Measurements from ENCODE around the gene RANBP9.
A peak's percentile ranks its signal among the peaks of the same experiment; 100 is the strongest.

Gene RANBP9

DNA sequence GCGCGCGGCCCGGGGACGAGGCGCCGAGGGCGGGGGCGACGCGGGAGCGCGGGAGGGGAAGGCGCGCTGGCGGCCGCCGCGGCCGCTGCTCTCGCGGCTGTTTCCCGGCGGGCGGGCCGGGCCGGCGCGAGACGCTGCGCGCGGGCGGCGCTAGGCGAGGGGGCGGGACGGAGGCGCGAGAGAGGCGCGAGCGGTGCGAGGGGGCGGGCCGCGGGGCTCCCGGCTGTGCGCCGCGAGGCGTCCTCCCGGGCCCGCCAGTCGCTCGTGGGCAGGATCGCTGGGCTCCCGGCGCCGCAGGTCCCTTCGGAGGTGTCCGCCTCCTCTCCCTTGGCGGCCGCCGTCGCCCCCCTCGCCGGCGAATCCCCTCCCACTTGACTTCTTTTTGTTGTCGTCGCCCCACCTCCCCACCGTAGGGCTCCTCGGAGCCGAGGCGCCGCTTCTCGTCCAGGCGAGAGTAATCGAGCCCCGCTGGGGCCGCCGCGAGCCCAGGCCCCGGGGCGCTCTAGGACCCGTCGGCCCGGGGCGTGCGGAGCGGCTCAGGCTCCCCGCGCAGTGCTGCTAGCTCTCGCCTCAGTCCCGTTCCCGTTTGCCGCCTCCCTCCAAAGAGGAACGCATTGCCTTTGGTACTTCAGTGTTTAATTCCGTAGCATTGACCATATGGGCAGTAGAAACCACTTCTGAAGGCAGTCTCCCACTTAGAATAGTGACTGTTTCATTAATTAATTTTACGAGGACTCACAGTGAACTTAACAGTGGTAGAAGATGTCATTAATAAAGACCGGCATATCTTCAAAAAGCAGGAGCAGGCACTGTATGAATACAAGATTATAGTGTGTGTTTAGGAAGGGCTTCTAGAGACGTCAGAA is at the start of gene RANBP9:
Gene RANBP9, minus strand, starts transcription at position 103 of the 866 bp plus-strand sequence. CDS start 330 bp downstream, outside the sequence.
- DNase-seq: peak; percentile 85

DNA sequence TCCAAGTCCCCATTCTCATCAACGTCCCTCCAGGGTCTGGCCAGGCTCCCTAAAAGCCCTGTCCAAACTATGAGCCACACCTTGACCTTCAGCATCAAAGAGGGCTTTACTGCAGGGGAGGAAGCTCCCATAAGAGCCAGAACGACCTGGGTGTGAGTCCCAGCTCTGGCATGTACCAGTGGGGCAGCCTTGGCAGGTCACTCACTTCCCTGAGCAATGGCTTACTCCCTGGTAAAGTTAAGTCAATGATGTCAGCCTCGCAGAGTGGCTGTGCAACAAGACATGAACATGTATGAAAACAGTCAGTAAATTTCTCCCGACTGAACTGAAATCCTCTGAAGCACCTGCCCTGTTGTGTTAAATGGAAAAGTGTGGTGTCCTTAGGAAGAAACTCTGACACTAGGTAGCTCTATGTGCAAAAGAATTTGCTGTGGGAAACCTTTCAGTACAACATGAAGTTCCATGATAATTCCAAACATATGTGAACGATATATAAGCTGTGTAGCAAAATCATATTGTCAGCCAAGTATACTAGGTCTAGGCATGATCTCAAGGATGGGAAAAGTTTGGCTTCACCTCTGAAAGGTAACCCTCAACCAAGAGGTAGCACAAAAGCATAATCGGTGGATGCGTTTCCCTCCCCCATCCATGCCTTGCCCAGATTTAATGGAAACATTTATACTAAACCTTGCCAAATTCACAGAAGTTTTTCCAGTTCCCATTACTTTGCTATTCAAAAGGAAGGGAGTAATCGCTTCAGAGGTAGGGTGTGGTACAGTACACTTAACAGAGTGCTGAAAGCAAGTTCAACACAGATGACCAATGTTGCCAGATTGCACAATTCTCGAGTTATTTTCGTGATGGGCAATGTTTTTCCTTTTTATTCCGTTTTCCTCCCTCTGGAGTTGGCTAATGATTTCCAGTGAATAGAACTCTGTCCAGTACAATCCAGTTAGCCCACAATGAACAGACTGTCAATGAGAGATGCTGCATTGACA is 49.0 kb upstream of the RANBP9 start:
- DNase-seq: no peak

DNA sequence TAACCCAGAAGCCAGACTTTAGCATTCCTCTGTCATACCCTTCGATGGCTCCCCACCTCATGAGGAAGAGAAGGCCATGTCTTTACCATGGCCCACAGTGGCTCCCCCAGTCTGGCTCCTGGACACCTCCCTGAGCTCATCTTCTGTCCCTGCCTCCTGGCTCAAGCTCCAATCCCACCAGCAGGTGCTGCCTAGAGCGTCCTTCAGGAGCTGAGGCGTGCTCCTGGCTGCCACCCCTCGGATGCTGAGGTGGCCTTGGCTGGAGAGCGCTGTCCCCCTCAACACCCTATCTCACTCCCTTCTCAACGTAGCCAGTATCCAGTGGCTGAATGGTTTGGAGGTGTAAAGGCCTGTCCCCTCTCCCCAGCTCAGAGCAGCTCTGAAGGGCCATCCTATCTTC is 47.4 kb upstream of the RANBP9 start:
- DNase-seq: no peak

DNA sequence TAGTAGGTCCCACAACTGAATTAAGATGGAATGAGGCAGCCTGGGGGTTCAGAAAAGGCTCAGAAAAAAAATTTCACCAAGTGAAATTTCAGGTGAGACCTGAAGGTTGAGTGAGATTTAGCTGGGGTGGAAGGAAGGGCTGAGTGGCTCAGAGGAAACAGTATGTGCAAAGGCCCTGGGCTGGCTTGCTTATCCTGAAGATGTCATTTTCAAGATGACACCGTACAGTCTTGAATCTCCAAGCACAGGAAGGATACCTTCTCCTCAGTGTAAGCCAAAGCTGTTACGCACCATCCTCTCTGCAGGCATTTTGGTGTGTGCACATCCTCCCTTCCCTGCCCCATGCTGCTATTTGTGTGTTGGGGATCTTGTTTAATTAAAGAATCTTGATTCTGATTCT is 43.0 kb upstream of the RANBP9 start:
- DNase-seq: no peak

DNA sequence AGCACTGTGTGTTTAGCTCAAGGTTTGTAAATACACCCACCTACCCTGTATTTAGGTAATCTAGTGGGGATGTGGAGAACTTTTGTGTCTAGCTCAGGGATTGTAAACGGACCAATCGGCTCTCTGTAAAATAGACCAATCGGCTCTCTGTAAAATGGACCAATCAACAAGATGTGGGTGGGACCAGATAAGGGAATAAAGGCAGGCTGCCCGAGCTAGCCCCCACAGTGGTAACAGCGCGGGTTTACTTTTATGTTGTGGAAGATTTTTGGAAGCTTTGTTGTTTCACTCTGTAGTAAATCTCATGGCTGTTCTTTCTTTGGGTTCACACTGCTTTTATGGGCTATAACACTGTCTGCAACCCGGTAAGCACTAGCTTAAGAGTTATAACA is 32.1 kb upstream of the RANBP9 start:
- DNase-seq: no peak

DNA sequence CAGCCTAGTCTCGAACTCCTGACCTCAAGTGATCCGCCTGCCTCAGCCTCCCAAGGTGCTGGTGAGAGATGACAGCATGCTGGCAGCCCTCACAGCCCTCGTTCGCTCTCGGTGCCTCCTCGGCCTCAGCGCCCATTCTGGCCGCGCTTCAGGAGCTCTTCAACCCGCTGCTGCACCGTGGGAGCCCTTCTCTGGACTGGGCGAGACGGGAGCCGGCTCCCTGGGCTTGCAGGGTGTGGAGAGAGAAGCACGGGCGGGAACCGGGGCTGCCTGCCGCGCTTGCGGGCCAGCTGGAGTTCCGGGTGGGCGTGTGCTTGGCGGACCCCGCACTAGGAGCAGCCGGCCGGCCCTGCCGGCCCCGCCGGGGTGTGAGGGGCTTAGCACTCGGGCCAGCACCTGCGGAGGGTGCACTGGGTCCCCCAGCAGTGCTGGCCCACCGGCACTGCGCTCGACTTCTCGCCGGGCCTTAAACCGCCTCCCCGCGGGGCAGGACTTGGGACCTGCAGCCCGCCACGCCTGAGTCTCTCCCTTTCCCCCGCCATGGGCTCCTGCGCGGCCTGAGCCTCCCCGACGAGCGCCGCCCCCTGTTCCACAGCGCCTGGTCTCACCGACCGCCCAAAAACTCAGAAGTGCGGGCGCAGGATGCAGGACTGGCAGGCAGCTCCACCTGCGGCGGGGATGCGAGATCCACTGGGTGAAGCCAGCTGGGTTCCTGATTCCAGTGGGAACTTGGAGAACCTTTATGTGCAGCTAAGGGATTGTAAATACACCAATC is 31.5 kb upstream of the RANBP9 start:
- DNase-seq: no peak

DNA sequence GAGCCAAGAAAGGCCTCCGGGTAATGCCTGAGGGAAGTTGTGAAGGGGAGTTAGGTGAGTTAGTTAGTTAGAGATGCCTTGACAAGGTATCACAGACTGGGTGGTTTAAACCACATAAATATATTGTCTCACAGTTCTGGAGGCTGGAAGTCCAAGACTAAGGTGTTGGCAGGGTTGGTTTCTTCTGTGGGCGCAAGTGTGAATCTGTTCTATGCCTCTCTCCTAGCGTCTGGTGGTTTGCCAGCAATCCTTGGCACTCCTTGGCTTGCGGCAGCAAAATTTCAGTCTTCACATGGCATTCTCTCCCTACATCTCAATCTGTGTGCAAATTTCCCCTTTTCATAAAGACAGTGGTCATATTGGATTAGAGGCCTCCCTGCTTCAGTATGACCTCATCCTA is 29.7 kb upstream of the RANBP9 start:
- DNase-seq: no peak

DNA sequence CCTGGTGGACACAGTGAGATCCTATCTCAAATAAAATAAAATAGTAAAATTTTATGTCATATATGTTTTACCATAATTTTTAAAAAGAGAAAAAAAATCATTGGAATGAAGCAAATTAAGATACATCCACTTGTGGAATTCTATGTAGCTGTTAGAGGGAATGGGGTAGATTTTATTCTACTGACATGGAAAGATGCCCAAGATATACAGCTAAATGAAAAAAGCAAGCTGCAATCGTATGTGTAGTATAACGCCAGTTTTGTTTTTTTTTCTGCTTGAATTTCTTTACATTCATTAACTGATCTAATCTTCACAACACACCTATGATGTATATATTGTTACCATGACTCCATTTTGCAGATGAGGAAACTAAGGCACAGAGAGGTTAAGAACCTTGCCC is 23.4 kb upstream of the RANBP9 start:
- no peak for DNase-seq

DNA sequence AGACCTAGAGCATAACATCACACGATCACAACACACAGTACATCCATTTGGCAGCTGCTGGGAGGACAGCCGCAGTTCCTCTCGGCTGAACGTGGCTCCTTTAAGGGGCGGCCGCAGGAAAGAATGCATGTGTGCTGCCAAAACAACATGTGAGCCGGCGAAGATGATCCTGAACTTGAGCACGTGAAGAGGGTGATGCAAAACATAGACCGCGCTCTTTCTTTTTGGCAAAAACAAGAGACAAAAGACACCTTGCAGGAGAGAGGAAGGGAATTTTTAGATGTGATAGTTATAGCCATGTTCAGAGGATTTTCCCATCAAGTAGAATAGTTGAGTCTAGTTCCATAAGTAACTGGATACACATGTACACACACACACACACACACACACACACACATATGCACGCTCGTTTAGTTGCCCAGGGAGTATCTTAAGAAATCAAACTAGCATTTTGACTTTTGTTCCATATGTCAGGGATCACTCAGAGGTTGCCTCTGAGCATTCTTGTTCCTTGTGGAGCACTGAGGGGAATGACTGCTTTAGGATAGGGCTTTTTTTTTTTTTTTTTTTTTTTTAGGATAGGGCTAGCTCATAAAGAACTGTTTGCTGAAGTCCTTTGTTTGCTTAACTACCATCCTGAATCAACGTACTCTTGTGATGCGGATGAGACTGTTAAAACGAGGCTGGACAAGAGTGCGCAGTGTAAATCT is 21.7 kb upstream of the RANBP9 start:
- DNase-seq: no peak

DNA sequence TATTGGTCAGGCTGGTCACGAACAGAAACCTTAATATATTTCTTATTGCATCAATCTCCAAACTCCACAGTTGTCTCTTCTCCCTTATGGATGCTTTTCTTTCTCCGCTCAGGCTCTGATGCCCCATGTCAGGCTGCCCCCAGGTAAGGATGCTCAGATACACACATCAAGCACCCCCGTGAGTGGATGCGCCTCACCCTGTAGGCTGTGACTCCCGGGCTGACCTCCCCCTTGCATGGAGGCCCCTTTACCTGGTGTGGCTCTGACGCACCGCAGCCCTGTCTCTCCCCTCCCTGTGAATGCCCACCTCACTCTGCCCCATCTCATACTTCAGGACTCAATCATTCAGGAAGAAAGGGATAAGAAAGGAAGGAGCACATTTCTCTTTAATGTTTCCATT is 19.1 kb upstream of the RANBP9 start:
- no peak for DNase-seq

DNA sequence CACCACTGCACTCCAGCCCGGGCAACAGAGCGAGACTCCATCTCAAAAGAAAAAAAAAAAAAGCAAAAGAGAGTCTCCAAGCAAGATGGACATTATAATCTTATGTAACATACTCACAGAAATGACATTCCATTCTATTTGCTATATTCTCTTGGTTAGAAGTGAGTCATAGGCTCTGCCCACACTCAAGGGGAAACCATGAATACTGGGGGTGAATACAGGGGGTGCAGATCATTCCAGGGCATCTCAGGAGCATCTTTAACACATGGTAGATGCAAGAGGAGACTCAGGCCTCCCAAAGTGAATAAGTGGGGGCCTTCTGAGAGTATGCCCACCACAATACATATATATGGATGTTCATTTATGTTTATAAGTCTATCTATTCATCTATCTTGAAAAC is 18.3 kb upstream of the RANBP9 start:
- no peak for DNase-seq

DNA sequence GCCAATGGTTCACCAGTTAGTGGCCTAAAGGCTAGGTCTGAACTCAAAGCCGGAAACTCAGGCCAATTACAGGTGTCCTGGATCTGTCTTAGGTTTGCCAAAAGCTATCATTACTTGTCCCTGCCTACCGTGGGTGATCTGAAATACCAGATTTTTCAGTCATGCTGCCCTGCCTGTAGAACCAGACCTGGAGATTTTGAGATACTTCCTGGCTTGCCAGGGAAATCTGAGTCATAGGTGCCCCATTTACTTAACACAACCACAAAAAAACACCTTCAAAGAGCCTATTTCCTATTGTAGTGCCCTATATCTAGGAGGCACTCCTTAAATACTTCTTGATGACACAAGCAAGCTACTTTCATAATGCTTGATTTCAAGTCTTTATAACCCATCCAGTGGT is 13.9 kb upstream of the RANBP9 start:
- peak; percentile 64 for DNase-seq

DNA sequence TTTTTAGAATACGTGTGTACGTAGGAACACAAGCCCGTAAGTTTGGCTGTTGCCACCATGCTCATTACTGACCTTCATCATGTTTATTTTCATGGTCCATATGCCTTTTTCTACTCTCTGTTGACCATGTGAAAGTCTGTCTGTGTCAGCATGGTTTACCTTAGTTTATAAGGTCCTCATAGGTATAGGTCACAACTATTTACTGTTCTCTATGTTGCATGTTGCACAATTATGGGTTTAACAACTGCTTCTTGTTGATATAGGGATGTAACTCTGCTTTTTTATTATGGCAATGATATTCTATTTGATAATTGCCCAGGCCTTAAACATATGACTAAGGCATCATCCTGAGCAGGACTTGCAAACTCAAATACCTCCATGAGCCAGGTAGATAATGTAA is 13.4 kb upstream of the RANBP9 start:
- no peak for DNase-seq

DNA sequence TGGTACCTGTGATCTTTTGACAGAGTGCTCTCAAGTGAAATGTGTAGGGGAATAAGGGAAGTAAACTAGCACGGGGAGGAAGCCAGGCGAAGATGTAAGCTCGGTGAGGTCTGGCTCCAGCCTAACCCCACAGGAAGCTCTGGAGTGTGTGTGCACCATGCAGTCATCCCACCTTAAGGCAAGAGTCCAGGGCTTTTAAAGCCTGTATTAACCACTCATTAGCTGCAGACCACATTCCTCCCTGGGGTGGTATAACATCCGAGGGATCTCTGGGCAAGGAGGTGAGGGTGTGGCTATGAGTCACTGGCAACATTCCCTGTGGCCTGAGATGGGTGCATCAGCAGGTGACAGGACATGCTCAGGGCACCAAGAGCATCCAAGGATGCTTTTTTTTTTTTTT is 12.5 kb upstream of the RANBP9 start:
- DNase-seq: no peak

DNA sequence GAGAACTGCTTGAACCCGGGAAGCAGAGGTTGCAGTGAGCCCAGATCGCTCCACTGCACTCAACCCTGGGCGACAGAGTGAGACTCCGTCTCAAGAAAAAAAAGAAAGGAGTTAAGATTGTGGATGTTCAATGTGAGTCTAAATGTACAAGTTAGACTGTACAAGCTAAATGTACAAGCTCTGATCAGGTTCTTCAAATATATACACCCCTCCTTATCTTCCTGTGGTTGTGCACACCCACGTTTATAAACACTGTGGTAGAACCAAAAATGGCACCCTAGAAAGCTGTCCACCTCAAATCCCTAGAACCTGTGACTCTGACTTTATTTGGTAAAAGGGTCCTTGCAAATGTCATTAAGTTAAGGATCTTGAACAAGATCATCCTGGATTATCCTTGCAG is 11.2 kb upstream of the RANBP9 start:
- DNase-seq: no peak

DNA sequence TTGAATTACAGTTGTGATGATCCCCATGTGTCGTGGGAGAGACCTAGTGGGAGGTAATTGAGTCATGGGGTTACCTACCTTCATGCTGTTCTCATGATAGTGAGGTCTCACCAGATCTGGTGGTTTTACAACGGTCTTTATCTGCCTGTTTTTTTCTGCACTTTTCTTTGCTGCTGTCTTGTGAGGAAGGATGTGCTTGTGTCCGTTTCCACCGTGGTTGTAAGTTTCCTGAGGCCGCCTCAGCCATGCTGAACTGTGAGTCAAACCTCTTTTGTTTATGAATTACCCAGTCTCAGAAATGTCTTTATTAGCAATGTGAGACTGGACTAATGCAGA is 6.5 kb upstream of the RANBP9 start:
- no peak for DNase-seq

DNA sequence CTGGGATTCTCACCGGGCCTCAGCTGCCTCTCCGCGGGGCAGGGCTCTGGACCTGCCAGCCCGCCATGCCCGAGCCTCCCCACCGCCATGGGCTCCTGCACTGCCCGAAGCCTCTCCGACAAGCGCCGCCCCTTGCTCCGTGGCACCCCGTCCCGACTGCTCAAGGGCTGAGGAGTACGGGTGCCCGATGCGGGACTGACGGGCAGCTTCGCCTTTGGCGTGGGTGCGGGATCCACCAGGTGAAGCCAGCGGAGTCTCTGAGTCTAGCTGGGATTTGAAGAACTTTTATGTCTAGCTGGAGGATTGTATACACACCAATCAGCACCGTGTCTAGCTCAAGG is 5.3 kb upstream of the RANBP9 start:
- DNase-seq: no peak

DNA sequence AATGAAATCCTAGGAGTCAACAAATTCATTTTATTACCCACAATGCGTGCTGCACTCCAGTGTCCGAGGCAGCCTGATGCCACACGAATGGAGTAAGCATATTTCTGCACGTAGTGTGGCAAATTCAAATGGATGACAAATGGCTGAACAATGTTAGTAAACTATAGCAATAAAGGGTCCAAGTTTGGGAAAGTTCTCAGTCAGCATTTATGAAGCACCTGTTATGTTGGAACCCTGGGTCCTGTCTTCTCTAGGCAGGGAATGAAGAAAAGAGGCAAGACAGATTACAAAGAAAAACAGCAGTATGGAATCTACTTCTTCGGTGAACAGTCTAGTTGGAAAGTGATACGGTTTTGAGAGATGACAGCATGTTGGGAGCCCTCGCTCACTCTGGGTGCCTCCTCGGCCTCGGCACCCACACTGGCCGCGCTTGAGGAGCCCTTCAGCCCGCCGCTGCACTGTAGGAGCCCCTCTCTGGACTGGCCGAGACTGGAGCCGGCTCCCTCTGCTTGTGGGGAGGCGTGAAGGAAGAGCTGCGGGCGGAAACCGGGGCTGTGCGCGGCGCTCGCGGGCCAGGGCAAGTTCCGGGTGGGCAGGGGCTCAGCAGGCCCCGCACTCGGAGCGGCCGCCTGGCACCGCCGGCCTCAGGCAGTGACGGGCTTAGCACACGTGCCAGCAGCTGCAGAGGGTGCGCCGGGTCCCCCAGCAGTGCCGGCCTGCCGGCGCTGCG is 4.8 kb upstream of the RANBP9 start:
- DNase-seq: no peak

DNA sequence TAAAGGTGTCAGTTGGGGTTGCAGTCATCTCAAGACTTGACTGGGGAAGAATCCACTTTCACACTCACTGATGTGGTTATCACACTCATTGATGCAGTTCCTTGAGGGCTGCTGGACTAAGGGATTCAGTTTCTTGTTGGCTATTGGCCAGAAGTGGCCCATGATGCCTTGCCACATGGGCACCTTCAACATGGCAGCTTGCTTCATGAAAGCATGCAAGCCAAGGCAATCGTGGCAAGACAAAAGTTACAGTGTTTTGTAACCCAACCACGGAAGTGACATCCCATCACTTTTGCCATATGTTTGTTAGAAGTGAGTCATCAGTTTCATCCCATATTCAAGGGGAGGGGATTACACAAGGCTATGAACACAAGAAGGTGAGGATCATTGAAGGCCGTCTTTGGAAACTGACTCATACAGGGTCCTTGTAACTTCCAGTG is 3.8 kb upstream of the RANBP9 start:
- DNase-seq: peak; percentile 88

DNA sequence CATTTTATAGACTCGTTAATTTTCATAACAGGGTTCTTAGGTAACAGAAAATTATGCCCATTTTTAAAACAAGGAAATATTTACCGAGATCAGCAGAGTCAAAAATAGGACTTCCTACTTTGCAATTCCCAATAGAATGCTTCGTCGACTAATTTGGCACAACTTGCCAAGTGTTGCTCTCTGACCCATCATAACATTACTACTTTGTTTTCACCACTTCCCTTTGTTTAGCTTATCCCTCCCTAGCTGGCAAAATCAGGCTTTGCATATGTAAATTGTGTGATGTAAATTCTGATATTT is 914 bp upstream of the RANBP9 start:
- peak; percentile 36 for DNase-seq

DNA sequence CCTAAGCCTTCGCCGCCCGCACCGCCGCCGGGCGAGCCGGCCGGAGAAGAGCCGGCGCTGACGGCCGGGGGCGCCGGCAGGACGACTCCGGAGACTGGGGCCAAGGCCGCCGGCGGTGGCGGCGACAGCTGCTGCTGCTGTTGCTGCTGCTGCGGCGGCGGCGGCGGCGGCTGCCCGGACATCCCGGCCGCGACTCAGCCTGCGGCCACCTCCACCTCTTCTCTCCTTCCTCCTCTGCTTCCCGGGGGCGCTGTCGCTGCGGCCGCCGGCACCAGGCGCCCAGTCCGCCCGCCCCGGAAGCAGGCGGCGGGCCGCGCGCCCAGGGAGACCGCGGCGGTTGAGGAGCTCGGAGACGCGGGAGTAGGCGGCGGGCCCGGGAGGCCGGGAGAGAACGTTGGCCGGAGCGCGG is 307 bp downstream of the RANBP9 start:
- peak; percentile 76 for DNase-seq

All from activated CD4-positive, alpha-beta T cell treated with anti-CD3 and anti-CD28 coated beads, Interleukin-2, amount 50 U/mL, for 16 hours (primary cell).